Measurements from ENCODE around the gene DERL3. TPM values are rescaled to one million over a fixed set of nuclear protein-coding genes. Genes with fewer than 3 reads are reported as not detected.

DERL3 gene
- total RNA-seq, 1 donor from 2014 or later = 0.68 TPM

DNA sequence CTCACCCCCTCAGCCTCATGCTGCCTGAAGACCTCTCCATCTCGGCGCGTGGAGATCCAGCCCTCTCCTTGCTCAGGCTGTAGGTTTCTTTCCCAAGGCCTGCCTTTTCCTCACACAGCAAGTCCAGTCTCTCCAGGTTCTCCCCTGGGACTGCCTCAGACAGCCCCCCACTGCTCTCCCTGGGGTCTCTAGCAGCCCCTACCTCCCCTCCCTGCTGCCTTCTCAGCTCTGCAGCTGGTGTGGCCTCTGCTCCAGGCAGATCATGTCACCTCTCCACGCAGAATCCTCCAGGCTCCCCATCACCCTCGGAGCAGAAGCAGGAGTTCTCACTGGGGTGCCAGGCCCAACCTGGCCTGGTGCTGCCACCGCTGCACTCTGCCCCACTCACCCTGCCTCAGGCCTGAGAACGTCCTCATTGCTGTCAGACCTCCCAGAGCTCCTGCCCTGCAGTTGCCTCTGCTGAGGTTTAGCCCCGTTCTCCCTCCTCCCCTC, 36.9 kb downstream of the DERL3 start:
- no peak for DNase-seq

DNA sequence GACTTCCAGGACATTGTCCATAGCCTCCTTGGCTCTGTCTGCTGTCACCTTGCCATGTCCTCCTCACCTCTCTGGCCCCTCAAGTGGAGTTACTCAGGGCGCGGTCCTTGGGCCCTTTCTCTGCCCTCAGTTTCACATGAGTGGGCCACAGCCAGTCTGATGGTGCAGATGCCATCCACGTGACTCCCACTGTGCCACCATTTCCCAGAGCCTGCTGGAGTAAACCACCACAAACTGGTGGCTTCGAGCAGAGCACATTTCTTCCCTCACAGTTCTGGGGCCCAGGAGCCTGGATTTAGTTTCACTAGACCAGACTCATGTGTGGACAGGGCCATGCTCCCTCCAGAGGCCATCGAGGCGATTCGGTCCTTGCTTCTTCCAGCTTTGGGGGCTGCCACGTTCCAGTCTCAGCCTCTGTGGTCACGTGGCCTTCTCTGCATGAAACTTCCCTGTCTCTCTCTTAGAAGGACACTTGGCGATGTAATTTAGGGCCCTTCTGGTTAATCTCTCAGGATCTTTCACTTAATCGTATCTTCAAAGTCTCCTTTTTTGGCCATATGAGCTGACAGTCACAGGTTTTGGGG, 37.5 kb downstream of the DERL3 start:
- DNase-seq = no peak

DNA sequence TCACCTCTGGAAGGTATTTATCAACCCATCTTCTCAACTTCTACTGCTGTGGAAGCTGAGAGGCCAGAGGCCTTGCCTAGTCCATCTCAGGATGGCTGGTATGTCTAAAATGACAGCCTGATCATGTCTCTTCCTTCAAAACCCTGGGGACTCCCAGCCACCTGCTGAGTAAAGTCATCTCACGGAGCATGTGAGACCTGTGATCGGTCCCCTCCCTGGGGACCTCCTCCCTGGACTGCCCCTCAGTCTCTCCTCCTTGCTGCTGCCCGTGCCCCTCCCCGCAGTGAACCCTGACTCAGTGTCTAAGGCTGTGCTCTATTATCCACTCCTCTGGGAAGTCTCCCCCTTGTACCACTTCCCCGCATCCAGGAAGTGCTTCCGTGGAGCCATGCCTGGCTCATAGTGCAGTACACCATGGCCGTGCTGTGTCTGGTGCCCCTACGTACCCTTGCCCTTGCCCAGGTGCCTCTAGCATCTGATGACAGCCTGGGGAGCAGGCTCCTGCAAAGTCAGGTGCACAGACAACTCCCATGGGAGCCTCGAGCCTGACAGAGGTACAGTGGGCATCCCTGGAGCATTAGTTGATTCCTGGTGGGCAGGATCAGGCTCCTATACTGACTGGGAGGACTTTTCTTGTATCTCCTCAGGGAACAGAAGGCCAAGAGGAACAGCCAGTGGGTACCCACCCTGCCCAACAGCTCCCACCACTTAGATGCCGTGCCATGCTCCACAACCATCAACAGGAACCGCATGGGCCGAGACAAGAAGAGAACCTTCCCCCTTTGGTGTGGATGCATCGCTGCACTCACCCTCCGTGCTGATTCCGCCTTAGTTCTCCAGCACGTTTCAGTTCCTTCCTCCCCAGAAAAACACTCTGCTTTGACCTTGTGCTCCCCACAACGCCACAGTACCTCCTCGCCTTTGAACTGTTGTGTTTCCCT, 38.2 kb downstream of the DERL3 start:
- DNase-seq = no peak

DNA sequence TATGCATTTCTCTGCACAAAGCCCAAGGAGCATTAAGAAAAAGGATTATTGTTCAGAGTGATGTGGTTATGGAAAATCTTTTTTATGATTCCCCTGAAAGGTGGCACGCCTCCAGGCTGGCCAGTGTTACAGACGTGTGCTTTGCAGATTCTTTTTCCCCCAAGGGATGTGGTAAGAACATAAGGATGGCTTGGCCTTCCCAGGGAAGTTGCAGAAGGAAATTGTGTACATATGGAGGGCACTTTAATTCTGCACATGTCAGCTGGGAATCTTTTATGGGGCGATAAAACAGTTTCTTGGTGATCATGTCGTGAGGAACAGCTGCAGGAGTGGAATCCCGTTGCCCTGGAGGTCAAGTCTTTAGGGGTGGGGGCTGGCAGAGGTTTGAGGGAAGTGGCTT, 42.3 kb downstream of the DERL3 start:
- no peak for DNase-seq

DNA sequence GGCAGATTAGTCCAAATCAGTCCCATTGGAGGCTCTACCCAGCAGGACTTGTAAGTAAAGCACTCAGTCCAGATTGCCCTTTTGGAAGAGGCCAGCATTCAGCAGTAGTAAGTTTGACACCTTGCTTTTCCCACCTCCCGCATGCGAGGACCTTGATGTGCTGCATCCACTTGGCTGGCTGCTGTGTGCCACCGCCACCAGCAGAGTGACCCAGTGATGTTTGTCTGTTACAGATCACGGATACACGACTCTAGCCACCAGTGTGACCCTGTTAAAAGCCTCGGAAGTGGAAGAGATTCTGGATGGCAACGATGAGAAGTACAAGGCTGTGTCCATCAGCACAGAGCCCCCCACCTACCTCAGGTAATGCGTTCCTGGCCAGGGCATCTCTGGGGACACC, 45.5 kb downstream of the DERL3 start:
- no peak for DNase-seq

DNA sequence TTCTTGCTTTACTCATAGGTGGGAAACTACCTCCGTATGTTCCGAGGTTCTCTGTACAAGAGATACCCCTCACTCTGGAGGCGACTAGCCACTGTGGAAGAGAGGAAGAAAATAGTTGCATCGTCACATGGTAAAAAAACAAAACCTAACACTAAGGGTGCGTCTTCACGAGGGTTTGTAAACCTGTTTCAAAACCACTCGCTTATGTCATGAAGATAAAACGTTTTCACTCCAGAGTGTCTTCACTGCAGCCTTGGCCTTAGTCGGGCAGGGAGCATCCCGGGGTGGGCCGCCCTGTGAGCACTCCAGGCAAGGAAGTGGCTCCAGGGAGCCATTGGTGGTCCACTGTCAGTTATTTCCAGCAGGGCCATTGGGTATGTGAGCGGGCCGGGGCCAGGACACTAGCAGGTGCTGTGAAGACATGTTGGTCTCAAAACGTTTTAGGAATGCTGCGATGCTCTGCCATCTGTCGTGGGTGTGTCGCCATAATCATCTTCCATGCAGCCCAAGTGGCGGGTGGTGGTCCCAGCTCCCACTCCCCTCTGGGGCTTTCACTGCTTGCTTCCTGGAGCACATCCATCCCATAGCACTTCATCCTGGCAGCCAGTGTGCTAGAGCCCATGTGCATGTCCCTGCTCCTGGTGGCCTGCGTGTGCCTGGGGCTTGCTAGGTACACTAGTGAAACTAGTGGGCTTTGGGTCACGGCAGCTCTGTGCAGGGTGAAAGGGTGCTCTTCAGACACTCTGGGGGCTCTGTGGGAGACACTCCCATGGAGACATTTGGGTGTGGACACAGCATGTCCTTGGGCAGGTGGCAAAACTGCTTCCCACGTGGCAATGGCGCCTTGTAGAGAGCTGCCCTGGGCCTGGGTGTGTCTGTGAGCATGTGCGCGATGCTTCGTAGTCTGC, 46.8 kb downstream of the DERL3 start:
- no peak for DNase-seq

DNA sequence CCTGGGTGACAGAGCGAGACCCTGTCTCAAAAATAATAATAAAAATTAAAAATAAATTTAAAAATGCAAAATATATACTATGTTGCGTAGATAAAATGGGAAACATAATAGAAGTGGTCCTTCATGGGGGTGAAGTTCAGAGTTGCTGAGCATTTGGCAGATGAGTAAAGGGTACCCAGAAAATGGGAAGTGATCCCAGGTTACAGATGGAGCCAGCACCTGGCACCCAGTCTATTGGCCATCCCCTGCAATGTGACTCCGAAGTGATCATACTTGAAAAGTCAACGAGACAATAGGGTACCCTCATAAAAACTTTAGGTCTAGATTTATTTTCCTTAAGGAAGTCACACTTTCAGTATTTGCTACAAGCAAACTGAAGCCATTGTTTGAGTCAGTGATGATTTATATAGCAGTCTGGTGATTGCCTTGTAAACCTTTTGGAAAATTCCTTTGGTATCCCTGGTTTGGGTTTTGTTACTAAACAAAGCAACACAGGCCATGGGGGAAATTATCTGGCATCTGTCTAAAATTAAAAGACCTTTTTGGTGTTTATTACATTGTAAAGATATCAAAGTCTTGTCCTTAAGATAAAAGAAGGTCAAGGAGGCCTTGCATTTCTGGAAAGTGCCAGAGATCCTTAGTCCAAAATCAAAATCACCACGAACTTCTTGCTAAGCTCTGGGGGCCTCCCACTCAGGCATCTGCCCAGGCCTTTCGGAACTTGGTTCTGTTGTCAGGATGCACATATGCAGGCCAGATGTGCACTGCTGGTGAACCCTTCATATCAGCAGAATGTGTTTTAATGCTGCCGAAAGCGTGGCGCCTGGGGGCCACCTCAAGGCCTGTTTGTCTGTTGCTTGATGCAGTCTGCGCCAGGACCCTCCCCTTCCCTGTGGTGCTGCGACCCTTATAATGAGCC, 47.7 kb downstream of the DERL3 start:
- DNase-seq = no peak

DNA sequence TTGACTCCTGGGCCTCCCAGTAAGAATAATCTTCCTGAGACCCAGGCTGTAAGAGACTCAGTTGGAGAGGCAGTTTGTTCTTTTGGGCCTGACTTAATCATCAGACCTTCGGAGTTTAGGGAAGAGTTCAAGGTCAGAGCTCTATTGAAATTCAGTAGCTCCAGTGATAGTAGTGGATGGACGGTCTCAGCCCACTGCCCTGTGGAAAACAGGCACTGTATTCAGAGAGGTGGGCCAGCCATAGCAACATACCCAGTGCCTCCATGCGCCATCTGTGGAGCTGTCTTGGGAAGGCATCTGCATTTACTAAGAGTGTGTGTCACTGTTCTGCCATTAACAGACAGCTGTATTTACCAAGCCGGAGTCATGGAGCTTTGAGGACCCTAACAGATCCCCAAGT, 49.2 kb downstream of the DERL3 start:
- peak; percentile 17 for DNase-seq

DNA sequence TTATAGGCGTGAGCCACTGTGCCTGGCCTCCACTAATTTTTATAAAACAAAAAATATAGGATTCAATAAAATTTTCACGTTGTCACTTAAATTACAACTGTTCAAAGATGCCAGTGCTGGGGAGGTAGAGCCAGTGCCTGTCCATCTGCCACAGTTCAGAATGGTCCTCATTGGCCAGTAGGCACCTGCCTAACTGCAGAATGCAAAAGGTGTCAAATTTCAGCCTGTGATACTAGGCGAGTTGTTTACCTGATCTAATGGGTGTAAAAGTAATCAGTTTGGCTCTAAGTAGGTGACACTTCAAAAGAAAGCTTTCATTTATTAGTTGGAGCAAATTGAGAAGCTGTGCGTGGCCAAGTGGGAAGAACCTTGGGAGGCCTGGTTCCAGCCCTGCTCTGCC, 49.7 kb downstream of the DERL3 start:
- no peak for DNase-seq

DNA sequence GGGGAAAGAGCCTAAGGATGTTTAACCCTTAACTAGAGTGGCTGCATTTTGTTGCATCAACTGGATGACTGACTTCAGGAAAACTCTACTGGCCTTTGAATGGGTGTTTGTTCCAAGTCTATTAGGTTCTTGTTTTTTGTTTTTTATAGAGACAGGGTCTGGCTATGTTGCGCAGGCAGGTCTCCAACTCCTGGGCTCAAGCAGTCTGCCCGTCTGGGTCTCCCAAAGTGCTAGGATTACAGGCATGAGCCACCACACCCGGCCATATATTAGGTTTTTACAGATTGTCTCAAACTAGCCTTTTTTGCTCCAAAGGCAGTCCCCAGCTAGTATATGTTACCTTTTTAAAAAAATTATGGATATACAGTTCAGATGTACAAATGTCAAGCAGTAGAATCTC, 50.9 kb downstream of the DERL3 start:
- no peak for DNase-seq

DNA sequence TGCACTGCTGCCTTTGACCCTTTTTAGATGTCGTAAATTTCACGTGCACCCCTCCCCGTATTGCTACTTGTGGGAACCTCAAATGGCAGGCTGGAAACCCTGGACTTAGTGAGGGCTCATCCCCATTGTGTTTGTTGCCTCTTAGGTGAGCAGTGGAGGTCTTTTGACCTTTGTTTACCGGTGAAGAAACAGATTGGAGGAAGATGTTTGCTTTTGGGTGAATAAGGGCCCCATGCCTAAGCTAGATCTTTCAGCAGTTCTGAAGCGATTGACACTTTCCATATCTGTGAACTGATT, 51.3 kb downstream of the DERL3 start:
- DNase-seq = no peak

DNA sequence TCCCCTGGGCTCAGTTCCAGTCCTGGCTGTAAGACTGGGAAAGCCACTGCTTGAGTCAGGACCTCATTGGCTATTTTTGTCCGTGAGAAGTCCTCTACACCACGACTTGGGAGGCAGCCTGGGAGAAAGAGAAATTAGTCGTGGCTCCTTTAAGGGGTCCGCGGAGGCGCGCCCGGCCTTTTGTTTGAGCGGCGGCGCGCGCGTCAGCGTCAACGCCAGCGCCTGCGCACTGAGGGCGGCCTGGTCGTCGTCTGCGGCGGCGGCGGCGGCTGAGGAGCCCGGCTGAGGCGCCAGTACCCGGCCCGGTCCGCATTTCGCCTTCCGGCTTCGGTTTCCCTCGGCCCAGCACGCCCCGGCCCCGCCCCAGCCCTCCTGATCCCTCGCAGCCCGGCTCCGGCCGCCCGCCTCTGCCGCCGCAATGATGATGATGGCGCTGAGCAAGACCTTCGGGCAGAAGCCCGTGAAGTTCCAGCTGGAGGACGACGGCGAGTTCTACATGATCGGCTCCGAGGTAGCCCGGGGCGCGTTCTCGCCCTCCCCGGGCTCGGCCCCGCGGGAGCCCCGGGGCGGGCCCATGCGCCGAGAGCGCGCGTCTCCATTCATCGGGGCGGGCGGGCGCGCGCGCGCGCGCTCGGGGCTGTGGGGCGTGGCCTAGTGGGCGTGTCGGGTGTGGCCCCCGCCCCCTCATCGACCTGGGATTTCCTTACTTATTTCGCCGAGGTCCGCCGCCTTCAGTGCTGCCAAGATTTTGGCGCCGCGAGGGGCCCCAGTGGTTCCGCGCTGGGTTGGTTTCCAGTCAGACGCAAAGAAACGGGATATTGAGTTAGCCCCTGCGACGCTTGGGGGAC, 51.8 kb downstream of the DERL3 start, which contains the start of gene SMARCB1:
Gene SMARCB1, plus strand, starts transcription at position 215 of the 848 bp plus-strand sequence. Its CDS starts 204 bp downstream, at position 419.
- peak; percentile 92 for DNase-seq

DNA sequence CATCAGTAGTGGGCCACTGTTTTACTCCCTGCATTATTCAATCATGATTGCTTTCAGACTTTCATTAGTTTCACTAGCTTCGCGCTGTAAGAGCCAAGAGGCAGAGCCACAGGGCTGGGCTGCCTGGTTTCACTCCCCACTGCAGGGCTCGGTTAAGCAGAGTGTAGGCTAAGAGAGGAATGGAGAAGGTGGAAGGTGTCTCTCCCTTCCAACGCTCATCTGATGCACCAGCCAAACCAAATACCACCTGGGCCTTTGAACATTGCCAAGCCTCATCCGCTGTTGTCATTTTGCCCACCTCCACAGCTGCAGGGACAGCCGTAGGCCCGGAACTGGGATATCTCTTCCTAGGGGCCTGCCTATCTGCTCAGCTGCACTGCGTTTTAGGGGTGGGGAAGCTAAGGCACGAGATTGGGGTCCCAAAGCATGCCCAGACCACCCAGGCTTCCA, 52.5 kb downstream of the DERL3 start:
- DNase-seq = no peak

Other genes starting within 250 kb of the DERL3 start
- 0.05 and 0.17 TPM in 2 replicates for gene DRICH1, start 206.7 kb downstream of the DERL3 start, total RNA-seq
- gene RGL4, start 148.0 kb downstream of the DERL3 start, total RNA-seq = not detected in 2 replicates
- 2.2 and 2.3 TPM in 2 replicates for gene ZNF70, start 87.9 kb downstream of the DERL3 start, total RNA-seq
- gene VPREB3, start 84.6 kb downstream of the DERL3 start, total RNA-seq = not detected in 2 replicates
- 0.14 TPM in 1 of 2 replicates, not detected in the other for gene C22orf15, start 76.0 kb downstream of the DERL3 start, total RNA-seq
- 2.6 and 9.6 TPM in 2 replicates for gene CHCHD10, start 71.0 kb downstream of the DERL3 start, total RNA-seq
- 4.4 and 7.3 TPM in 2 replicates for gene MMP11, start 66.2 kb downstream of the DERL3 start, total RNA-seq
- gene SMARCB1, start 52.0 kb downstream of the DERL3 start, total RNA-seq = 24.5 and 45.8 TPM in 2 replicates
- gene SLC2A11, start 18.9 kb upstream of the DERL3 start, total RNA-seq = 4.7 and 6.0 TPM in 2 replicates
- 153 and 274 TPM in 2 replicates for gene MIF, start 55.4 kb upstream of the DERL3 start, total RNA-seq
- 1.4 and 11.1 TPM in 2 replicates for gene GSTT2B, start 122.2 kb upstream of the DERL3 start, total RNA-seq
- gene DDTL, start 127.9 kb upstream of the DERL3 start, total RNA-seq = 0.34 and 0.98 TPM in 2 replicates
- gene DDT, start 135.4 kb upstream of the DERL3 start, total RNA-seq = 114 and 121 TPM in 2 replicates
- 0.65 TPM in 1 of 2 replicates, not detected in the other for gene GSTT2, start 141.1 kb upstream of the DERL3 start, total RNA-seq
- not detected in 2 replicates for gene GSTT4, start 166.4 kb upstream of the DERL3 start, total RNA-seq
- 35.7 and 50.2 TPM in 2 replicates for gene CABIN1, start 172.3 kb upstream of the DERL3 start, total RNA-seq

Measured in dermis blood vessel endothelial cell (primary cell).